Erythroblast (primary cell): Measurements from ENCODE around the gene COL4A2.

Source experiments
- DNase-seq, 2 experiments: peaks; one replicate each; lab custom pipeline; 2025; lab: John Stamatoyannopoulos, UW
- GATA1 ChIP-seq: IDR thresholded peaks from 2 replicates; pipeline ENCODE4 v1.6.1; 2011; ENCODE audit warnings: low read depth, mild to moderate bottlenecking, control low read depth, low read length, moderate library complexity
- POLR2A ChIP-seq: IDR thresholded peaks from 2 replicates; pipeline ENCODE4 v1.6.1; 2011; ENCODE audit warnings: mild to moderate bottlenecking, low read length

Gene COL4A2

DNA sequence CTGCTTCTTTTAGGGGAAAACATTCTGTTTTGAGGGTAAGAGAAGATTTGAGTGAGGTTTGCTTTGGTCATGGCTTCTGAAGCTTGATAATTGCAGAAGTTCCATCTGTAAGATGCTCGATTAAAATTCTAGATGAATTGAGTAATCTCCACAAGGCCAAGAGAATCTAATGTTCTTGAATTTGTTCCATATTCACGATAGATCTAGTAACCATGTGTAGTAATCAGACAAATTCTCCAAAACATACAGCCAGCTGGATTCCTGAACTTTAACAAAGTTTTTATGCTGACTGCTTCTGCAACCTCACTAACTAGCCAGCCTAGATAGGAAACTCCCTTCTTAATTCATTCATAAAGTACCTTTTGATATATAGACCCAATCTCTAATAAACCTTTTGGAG, 92.7 kb downstream of the COL4A2 start:
- TF ChIP-seq POLR2A (no peak), GATA1 (no peak)
- DNase-seq: no peak

DNA sequence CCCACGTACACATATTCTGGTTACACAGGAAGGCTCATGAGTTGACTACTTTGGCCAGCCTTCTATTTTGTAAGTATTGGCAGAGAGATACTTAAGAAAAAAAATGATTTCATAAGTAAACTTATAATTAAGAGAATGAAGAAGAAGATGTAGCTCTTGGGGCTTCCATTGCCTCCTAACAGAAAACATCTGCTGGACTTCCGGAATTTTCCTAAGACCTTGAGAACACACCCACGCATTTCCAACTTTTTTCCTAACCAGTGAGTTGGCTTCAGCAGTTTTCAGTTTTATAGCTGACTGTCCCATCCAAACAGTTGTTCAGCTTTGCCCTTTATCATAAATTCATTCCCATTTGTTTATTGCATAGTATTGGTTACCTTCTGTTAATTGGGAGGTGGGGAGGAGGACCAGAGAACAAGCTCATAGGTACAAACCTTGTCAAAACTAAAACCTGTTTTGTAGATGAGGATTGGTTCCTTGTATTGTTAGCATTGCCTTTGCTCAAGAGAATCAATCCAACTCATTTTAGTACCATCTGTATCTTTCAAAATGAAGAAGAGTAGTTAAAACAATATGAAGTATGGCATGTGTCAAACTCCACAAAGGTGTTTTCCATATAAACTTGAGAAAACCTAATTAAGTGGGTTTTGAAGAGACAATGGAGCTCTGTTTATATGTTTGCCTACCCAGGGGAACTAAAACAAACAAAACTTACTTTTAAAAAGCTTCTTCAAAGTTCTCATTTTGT, 93.9 kb downstream of the COL4A2 start:
- TF ChIP-seq GATA1: no peak
- TF ChIP-seq POLR2A: no peak
- DNase-seq: no peak

DNA sequence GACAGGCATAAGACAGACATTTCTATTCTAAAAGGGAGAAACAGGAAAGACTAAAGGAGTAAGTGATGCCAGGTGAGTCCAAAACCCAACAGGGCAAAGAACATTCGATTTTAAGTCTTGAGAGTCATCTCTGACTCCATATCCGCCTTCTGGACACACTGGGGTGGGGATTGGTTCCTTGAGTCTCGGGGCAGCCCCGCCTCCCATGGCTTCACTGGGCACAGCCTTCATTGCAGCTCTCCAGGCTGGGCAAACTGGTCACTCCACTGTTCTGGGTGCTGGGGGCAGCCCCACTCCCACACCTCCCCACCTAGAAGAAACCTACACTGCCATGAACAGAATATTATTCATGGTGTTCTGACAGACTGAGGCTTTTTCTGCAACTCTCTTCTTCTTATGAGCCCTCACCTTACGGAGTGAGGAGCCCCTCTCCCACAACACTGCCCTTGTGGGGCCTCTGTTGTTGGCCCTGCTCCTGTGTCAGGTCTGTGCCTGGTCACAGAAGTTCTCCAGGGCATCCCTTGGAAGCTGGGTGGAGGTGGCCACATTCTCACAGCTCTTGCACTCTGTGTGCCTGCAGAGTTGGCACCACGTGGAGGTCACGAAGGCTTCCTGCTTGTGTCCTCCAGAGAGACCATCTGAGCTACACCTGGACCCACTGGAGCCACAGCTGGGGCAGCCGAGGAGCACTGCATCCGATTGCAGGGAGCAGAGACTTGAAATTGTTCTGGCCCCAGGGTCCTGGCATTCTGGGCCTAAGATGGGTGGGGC, 95.4 kb downstream of the COL4A2 start:
- TF ChIP-seq GATA1 (no peak), POLR2A (no peak)
- DNase-seq: no peak

DNA sequence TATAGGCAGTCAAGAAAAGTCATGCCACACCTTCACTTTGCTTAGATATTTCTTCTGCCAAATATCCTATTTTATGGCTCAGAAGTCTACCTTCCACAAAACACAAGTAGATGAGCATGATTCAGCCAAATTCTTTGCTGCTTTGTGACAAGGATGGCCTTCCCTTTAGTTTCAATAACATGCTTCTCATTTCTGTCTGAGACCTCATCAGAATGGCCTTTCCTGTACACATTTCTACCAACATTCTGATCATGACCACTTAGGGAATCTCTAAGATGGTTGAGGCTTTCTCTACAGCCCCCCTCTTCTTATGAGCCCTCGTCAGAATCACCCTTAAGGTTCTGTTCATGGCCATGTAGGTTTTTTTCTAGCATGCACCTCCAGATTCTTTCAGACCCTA, 96.2 kb downstream of the COL4A2 start:
- TF ChIP-seq POLR2A (no peak), GATA1 (no peak)
- DNase-seq: no peak

DNA sequence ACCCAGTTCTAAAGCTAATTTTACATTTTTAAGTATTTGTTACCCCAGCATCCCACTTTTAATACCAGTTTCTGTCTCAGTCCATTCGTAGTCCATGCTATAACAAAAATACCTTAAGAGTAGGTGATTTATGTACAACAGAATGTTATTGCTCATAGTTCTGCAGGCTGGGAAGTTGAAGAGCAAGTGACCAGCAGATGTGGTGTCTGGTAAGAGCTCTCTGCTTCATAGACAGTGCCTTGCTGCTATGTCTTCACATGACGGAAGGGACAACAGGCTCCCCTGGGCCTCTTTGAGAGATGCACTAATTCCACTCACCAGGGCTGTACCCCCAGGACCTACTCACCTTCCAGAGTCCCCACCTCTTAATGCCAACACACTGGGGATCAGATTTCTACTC, 96.6 kb downstream of the COL4A2 start:
- TF ChIP-seq POLR2A (no peak), GATA1 (no peak)
- no peak for DNase-seq

DNA sequence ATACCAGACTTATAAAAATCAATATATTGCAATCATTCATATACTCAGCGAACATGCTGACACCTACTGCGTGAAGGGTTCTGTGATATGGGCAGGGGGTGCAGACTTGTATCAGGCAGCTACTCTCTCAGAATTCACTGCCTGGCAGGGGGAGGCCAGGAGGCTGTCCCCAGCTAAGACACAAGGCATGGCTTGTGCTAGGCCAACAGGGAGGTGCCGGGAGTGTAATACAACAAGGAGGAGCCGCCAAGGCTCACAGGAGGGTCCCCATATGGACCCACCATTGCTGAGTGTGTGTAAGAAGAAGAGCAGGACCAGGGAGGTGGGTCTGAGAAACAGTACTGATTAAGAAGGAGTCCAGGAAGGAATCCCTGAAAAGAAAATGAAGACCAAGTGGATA, 97.2 kb downstream of the COL4A2 start:
- TF ChIP-seq POLR2A (no peak), GATA1 (no peak)
- DNase-seq: no peak

DNA sequence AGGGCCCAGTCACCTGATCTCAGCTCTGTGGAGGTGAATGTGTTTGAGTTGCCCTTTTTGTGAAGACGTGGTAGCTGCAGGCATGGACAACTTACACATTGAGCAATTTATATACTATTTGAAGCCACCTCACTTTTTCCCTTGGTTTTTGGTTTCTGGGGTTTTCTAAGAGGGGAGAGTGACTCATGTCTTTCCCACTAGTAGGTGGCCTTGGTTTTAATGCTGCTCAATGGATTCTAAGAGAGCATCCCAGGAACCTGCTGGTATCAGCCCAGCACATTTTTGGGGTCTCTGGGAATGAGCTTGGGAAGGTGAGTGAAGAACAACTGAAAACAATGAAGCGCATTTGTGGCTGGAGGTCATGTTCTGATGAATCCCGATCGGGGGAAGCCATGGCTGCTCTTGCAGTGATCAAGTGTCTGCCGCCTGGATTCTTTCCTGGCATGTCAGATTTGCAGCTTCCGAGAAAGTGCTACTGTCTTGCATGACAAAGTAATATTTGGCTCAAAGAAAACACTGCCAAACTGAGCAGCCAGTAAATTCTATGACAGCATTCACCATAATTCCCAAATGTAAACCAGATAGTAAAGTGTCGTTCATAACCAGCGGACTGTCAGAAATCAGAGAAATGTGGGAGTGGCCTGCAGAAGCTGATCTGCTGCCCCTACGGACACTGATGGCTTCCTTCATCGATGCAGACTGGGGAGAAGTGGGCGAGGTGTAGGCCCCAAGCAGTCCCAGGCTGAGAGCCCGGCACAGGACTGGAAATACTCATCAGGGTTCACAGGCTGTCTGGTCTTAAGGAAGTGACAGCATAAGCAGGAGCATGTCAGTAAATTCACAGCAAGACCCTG, 98.7 kb downstream of the COL4A2 start:
- TF ChIP-seq GATA1: no peak
- TF ChIP-seq POLR2A: no peak

DNA sequence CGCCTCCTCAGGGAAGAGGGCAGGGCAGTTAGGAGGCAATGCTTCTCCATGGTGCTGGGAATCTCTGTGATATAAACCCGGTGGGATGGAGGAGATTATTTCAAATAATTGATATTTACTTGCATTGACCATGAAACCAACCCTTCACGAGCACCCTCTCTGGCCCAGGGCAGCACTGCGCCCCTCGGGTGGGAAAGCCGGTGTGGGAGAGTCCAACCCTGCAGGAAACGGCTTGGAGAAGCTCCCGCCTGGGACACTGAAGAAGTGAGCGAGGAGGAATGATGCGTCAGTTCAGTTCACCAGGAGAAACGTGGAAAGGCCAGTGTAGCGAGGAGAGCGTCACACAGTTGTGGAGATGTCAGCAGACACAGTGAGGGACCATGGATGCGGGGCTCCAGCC, 99.9 kb downstream of the COL4A2 start:
- TF ChIP-seq GATA1: no peak
- no peak for TF ChIP-seq POLR2A
- DNase-seq: no peak

More for the DNA sequence above, 98.7 kb downstream of the COL4A2 start:
- no peak for DNase-seq

DNA sequence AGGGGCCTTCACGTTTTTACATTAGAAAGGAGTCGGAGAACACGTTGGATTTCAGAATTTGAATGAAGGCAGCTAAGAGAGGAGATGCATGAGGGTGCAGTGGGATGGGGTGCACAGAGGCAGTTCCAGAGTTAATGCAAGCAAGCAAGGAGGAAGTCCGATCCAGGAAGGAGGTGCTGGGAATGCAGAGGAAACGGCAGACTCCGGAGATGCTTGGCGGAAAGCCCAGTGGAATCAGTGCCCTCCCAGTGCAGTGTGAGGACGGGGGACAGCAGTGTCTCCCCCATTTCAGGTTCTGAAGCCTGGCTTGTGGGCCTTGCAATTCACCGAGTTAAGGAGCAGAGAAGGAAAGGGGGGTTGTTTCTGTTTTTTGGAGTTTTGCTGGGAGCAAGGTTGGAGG, 100.4 kb downstream of the COL4A2 start:
- TF ChIP-seq GATA1 (no peak), POLR2A (no peak)
- no peak for DNase-seq

DNA sequence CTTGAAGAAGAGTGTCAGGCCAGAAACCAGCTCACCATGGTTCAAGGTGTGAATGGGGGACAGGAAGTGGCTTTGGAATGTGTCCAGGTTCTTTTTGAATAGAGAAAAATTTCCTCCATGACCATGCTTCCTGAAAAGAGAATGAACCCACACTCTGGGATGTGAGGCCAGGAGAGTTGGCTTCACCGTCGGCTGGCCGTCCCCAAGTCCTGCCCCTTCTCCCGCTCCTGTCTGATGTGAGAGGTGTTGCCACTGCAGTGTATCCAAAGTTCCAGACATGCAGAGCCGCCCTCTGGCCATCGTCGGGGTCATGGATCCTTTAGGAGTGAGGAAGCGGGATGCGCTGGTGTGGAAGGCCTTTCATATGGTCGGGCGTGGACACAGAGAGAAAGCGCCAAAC, 101.2 kb downstream of the COL4A2 start:
- no peak for DNase-seq
- TF ChIP-seq POLR2A (no peak), GATA1 (no peak)

DNA sequence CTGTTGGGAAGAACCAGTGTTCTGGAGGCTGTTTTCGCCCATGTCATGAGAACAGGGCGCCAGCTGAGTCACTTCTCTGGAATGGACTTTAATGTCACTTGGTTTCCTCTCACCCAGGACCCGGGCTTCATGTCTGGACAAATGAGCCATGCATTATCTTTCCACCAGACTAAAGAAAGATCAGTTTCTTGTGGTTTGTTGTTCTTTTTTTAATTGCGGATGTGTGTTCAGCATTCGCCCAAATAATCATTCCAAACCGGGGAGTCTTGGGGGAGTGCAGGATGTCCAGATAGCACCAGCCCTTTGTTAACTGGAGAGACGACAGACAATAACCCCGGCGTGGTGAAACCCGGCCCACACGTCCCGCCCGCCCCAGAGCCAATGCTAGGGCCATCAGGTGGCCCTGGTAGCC, 102.5 kb downstream of the COL4A2 start:
- TF ChIP-seq GATA1: no peak
- TF ChIP-seq POLR2A: no peak
- DNase-seq: no peak

DNA sequence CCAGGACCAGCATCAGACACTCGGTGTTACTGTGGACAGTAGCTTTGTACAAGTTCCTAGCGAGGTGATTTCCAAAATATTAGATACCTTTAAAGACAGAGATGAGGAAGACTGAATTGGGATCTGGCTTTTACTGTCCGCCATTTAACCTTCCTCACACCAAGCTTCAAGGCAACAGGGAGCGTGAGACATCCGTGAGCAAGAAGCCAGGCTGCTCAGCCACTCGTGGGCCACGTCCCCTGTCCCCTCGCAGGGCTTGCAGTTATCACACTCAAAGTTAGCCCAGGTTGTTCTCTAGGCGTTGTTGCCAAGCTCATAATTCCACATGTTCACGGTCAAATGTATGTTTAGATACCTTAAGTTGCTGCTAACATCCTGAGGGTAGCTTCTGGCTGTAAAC, 102.9 kb downstream of the COL4A2 start:
- TF ChIP-seq POLR2A: no peak
- no peak for TF ChIP-seq GATA1
- DNase-seq: no peak

DNA sequence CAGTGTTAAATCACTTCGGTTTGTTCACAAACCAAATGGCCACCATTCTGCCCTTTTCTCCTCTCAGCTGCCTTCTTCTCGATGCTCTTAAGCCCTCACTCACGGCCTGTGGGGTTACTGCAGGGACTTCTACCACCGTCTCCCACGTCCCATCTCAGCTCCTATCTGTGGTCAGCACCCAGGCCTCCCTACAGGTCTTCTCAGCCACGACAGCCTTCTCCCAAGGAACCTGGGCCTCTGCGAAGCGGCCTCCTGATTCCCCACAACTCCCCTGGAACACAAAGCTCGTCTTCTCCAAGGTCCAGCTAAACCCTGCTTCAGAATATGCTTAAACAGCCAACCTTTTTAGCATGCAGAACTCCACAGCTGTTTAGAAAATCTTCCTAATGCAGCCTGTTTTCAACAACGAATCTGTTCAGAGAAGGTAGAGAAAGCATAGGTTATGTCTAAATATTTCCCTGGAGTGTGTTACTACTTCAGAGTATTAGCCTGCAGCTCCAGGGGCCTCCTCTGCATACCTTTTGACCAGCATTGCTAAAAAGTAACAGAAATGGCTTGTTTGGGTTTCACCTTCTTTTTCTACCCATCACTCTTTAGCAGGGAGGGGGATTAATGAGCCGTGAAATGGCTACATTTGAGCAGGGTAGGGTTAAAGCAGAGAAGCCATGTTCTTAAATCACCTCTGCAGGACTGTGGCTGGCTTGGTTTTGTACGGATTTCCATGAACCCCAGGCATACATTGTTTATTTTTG, 104.0 kb downstream of the COL4A2 start:
- DNase-seq: no peak
- TF ChIP-seq GATA1 (no peak), POLR2A (no peak)
